ENCODE data around the gene GPR39. TPM values are rescaled to one million over a fixed set of nuclear protein-coding genes. Genes with fewer than 3 reads are reported as not detected.

GPR39 gene
- total RNA-seq, 1 experiment from 2014 or later, result 34.8 TPM

GRCh38 chr2:132586101-132586511, 169.5 kb downstream of the GPR39 start:
- H3K27ac ChIP-seq (ENCODE audit: low read length), result no peak overlapping the region
- no peaks in the 10 kb centered on the region for H3K36me3 ChIP-seq (ENCODE audit: low read depth, low read length)
- intact Hi-C loops (cut with micrococcal nuclease), result no loop called here
- ChIA-PET CTCF (no interaction called here), POLR2A (ENCODE audit: unreplicated experiment) (no interaction called here)
- H3K79me2 ChIP-seq (ENCODE audit: low read length), result peaks cover 36% of the 10 kb centered on the region
- H4K20me1 ChIP-seq (ENCODE audit: low read length), result peaks cover 11% of the 10 kb centered on the region; the same call in 1 of the 2 replicates
- H3K9me3 ChIP-seq (ENCODE audit: low read length), result no peaks in the 10 kb centered on the region
- peaks cover 10% of the 10 kb centered on the region; the same call in 1 of the 2 replicates for H3K4me1 ChIP-seq (ENCODE audit: insufficient read depth, low read length)
- TF ChIP-seq CTCF (conservative IDR thresholded peaks at IDR 0.05; ENCODE audit: low read depth, low read length), result no peak
- TF ChIP-seq EZH2phosphoT487 (IDR thresholded peaks at IDR 0.05; ENCODE audit: borderline replicate concordance, low read length), result no peak
- no peak for TF ChIP-seq EZH2 (IDR thresholded peaks at IDR 0.05; ENCODE audit: low read length, unreplicated experiment)
- no peak for ATAC-seq
- BruUV-seq (replicated peaks), result no TSS peak
- H3K9me2 ChIP-seq (replicated peaks; ENCODE audit: low read length), result no peaks in the 10 kb centered on the region
- no peaks in the 10 kb centered on the region for H3F3A ChIP-seq (ENCODE audit: low read length, unreplicated experiment)
- H3K9ac ChIP-seq (ENCODE audit: low read length), result no peak overlapping the region
- H3K4me3 ChIP-seq (ENCODE audit: low read length), result no peak overlapping the region
- H3K27me3 ChIP-seq (ENCODE audit: low read length), result no peaks in the 10 kb centered on the region
- DNase-seq, result no peak
- H3K4me2 ChIP-seq (ENCODE audit: low read length), result no peak overlapping the region
- no peak overlapping the region for H2AFZ ChIP-seq (ENCODE audit: low read length)

- intact Hi-C loops (cut with micrococcal nuclease), result no loop called here
- H3K79me2 ChIP-seq (ENCODE audit: low read length), result peaks cover 31% of the 10 kb centered on the region
- DNase-seq (no peak), ATAC-seq (no peak)
- H3K9me3 ChIP-seq (ENCODE audit: low read length), result no peaks in the 10 kb centered on the region
- H3K9me2 ChIP-seq (replicated peaks; ENCODE audit: low read length), result no peaks in the 10 kb centered on the region
- CTCF ChIA-PET, result no interaction called here
- no peak overlapping the region for H3K27ac ChIP-seq (ENCODE audit: low read length)
- BruUV-seq (replicated peaks), result no TSS peak
- H2AFZ ChIP-seq (ENCODE audit: low read length), result no peak overlapping the region
- peaks cover 11% of the 10 kb centered on the region; the same call in 1 of the 2 replicates for H4K20me1 ChIP-seq (ENCODE audit: low read length)
- TF ChIP-seq EZH2phosphoT487 (IDR thresholded peaks at IDR 0.05; ENCODE audit: borderline replicate concordance, low read length) (no peak), CTCF (conservative IDR thresholded peaks at IDR 0.05; ENCODE audit: low read depth, low read length) (no peak), EZH2 (IDR thresholded peaks at IDR 0.05; ENCODE audit: low read length, unreplicated experiment) (no peak)
- POLR2A ChIA-PET (ENCODE audit: unreplicated experiment), result no interaction called here
- no peaks in the 10 kb centered on the region for H3F3A ChIP-seq (ENCODE audit: low read length, unreplicated experiment)
- H3K36me3 ChIP-seq (ENCODE audit: low read depth, low read length), result no peaks in the 10 kb centered on the region
- H3K4me1 ChIP-seq (ENCODE audit: insufficient read depth, low read length), result peaks cover 6% of the 10 kb centered on the region; the same call in 1 of the 2 replicates
- no peaks in the 10 kb centered on the region for H3K27me3 ChIP-seq (ENCODE audit: low read length)
- H3K4me3 ChIP-seq (ENCODE audit: low read length), result no peak overlapping the region
- no peak overlapping the region for H3K9ac ChIP-seq (ENCODE audit: low read length)
- H3K4me2 ChIP-seq (ENCODE audit: low read length), result no peak overlapping the region
Measured at GRCh38 chr2:132586835-132587234, 170.2 kb downstream of the GPR39 start.

- no peak overlapping the region for H3K4me2 ChIP-seq (ENCODE audit: low read length)
- no TSS peak for BruUV-seq (replicated peaks)
- ATAC-seq, result no peak
- no peak overlapping the region for H3K9ac ChIP-seq (ENCODE audit: low read length)
- no peaks in the 10 kb centered on the region for H3K36me3 ChIP-seq (ENCODE audit: low read depth, low read length)
- H3K79me2 ChIP-seq (ENCODE audit: low read length), result peaks cover 23% of the 10 kb centered on the region; the same call in 1 of the 2 replicates
- no peak overlapping the region for H2AFZ ChIP-seq (ENCODE audit: low read length)
- 0 out of 2 replicates have a peak, but pooled peaks cover 5% of the 10 kb centered on the region for H4K20me1 ChIP-seq (ENCODE audit: low read length)
- H3K27me3 ChIP-seq (ENCODE audit: low read length), result no peaks in the 10 kb centered on the region
- H3K4me3 ChIP-seq (ENCODE audit: low read length), result no peak overlapping the region
- DNase-seq, result no peak
- intact Hi-C loops (cut with micrococcal nuclease), result no loop called here
- TF ChIP-seq EZH2 (IDR thresholded peaks at IDR 0.05; ENCODE audit: low read length, unreplicated experiment) (no peak), CTCF (conservative IDR thresholded peaks at IDR 0.05; ENCODE audit: low read depth, low read length) (no peak), EZH2phosphoT487 (IDR thresholded peaks at IDR 0.05; ENCODE audit: borderline replicate concordance, low read length) (no peak)
- CTCF ChIA-PET, result no interaction called here
- H3K9me2 ChIP-seq (replicated peaks; ENCODE audit: low read length), result no peaks in the 10 kb centered on the region
- H3K4me1 ChIP-seq (ENCODE audit: insufficient read depth, low read length), result no peaks in the 10 kb centered on the region
- no peak overlapping the region for H3K27ac ChIP-seq (ENCODE audit: low read length)
- no peaks in the 10 kb centered on the region for H3F3A ChIP-seq (ENCODE audit: low read length, unreplicated experiment)
- POLR2A ChIA-PET (ENCODE audit: unreplicated experiment), result no interaction called here
- no peaks in the 10 kb centered on the region for H3K9me3 ChIP-seq (ENCODE audit: low read length)
Measured at GRCh38 chr2:132588576-132588975, 172.0 kb downstream of the GPR39 start.

Measured in PC-3 (cell line).